ENCODE measurements around the gene LRP6.

- TF ChIP-seq HDGF (IDR thresholded peaks at IDR 0.05) (no peak), POLR2AphosphoS2 (IDR thresholded peaks at IDR 0.05; ENCODE audit: low read depth, low read length) (no peak), CBFB (IDR thresholded peaks at IDR 0.05; ENCODE audit: low read depth) (no peak), HDAC2 (IDR thresholded peaks at IDR 0.05) (no peak), RAD21 (IDR thresholded peaks at IDR 0.05; ENCODE audit: insufficient read depth, low read depth, low read length) (no peak), CTCF (IDR thresholded peaks at IDR 0.05 in 2 of 3, conservative IDR thresholded peaks at IDR 0.05 in 1 of 3; ENCODE audit: control insufficient read depth in 2 of 3, extremely low read depth in 1 of 3, insufficient read depth in 1 of 3, low read depth in 3 of 3, low read length in 3 of 3) (no peak)
Observed at GRCh38 chr12:12079291-12079690, 187.6 kb downstream of the LRP6 start.

All from GM12878 (cell line).